IMR-90 (cell line): Measurements from ENCODE around the gene CDC7. TPM values are rescaled to one million over a fixed set of nuclear protein-coding genes. Genes with fewer than 3 reads are reported as not detected.

ENCODE experiments used
- ATAC-seq: fragments of 200-7000 bp; cut with Tn5 transposase; 2 replicates; pipeline ENCODE4 v1.9.1; 2020; ENCODE audit warnings: low read depth, mild to moderate bottlenecking, moderate library complexity
- BruUV-seq: library from RNA; stranded (reverse); fragments of 400-500 nt; replicated peaks from 2 replicates; lab custom pipeline; 2021; lab: Mats Ljungman, UMichigan
- CTCF ChIA-PET: fragments of 300-600 bp; formaldehyde crosslinking; extraction: SDS; loops from one replicate; lab custom pipeline; 2021; ENCODE audit warnings: antibody characterized with exemption; lab: Yijun Ruan, JAX
- POLR2A ChIA-PET: fragments of 300-600 bp; sonication (Branson Sonifier 250); formaldehyde crosslinking; loops from one replicate; lab custom pipeline; 2022; ENCODE audit warnings: antibody characterized with exemption; ENCODE audit not compliant: unreplicated experiment; lab: Charles Lee
- DNase-seq: peaks from one replicate; pipeline ENCODE4 v3.0.0; 2013
- H2AFZ ChIP-seq: replicated peaks from 2 replicates; pipeline ENCODE3; 2013; ENCODE audit warnings: low read length, mild to moderate bottlenecking; ENCODE audit not compliant: poor library complexity
- H2AK5ac ChIP-seq: 2 replicates; pipeline ENCODE4 v1.6.1; 2013; ENCODE audit warnings: low read depth, low read length, inconsistent platforms
- H2AK9ac ChIP-seq: replicated peaks from 2 replicates; pipeline ENCODE3; 2013; ENCODE audit warnings: mild to moderate bottlenecking, low read depth, low read length, moderate library complexity; ENCODE audit not compliant: poor library complexity
- H2BK120ac ChIP-seq: 2 replicates; pipeline ENCODE4 v1.6.1; 2013; ENCODE audit warnings: low read depth, low read length, inconsistent platforms
- H2BK15ac ChIP-seq: 3 replicates; pipeline ENCODE4 v1.6.1; 2013; ENCODE audit warnings: low read depth, low read length, inconsistent platforms
- H2BK20ac ChIP-seq: 2 replicates; pipeline ENCODE4 v1.6.1; 2013; ENCODE audit warnings: low read depth, mild to moderate bottlenecking, inconsistent platforms, low read length, moderate library complexity
- H2BK5ac ChIP-seq: 2 replicates; pipeline ENCODE4 v1.6.1; 2013; ENCODE audit warnings: mild to moderate bottlenecking, low read depth, low read length, inconsistent platforms; ENCODE audit not compliant: poor library complexity, severe bottlenecking
- H3K14ac ChIP-seq: replicated peaks from 2 replicates; pipeline ENCODE4 v1.6.1; 2013; ENCODE audit warnings: low read depth, low read length, inconsistent platforms
- H3K18ac ChIP-seq: 2 replicates; pipeline ENCODE4 v1.6.1; 2013; ENCODE audit warnings: low read depth, low read length, control low read depth
- H3K23ac ChIP-seq: 2 replicates; pipeline ENCODE4 v1.6.1; 2013; ENCODE audit warnings: low read depth, low read length, inconsistent platforms
- H3K27ac ChIP-seq: 2 replicates; pipeline ENCODE4 v1.5.1; 2013; ENCODE audit warnings: mild to moderate bottlenecking, control low read depth, low read length; ENCODE audit not compliant: insufficient read depth
- H3K27me3 ChIP-seq: 2 replicates; pipeline ENCODE4 v1.6.1; 2013; ENCODE audit warnings: low read length; ENCODE audit not compliant: control insufficient read depth, insufficient read depth
- H3K36me3 ChIP-seq: 2 replicates; pipeline ENCODE4 v1.6.1; 2013; ENCODE audit warnings: low read length, mixed read lengths; ENCODE audit not compliant: control insufficient read depth, insufficient read depth
- H3K4ac ChIP-seq: 2 replicates; pipeline ENCODE4 v1.6.1; 2013; ENCODE audit warnings: low read depth, low read length, inconsistent platforms
- H3K4me1 ChIP-seq: 2 replicates; pipeline ENCODE4 v1.6.1; 2013; ENCODE audit warnings: low read length, mixed read lengths; ENCODE audit not compliant: control insufficient read depth, insufficient read depth
- H3K4me2 ChIP-seq: 2 replicates; pipeline ENCODE4 v1.6.1; 2013; ENCODE audit warnings: low read depth, mild to moderate bottlenecking, control low read depth, low read length, moderate library complexity
- H3K4me3 ChIP-seq: 2 replicates; pipeline ENCODE4 v1.5.1; 2013; ENCODE audit warnings: low read depth, mild to moderate bottlenecking, control low read depth, low read length, moderate library complexity; ENCODE audit not compliant: insufficient read depth
- H3K56ac ChIP-seq: 2 replicates; pipeline ENCODE4 v1.6.1; 2013; ENCODE audit warnings: low read length, inconsistent platforms; ENCODE audit not compliant: insufficient read depth; ENCODE audit errors: extremely low read depth
- H3K79me1 ChIP-seq, 2 experiments: 2 replicates each; pipeline ENCODE4 v1.6.1; 2013; ENCODE audit warnings: low read length in 2 of 2, inconsistent platforms in 1 of 2, low read depth in 1 of 2
- H3K9ac ChIP-seq: 2 replicates; pipeline ENCODE4 v1.6.1; 2013; ENCODE audit warnings: low read depth, low read length, control low read depth
- H3K9me1 ChIP-seq: 2 replicates; pipeline ENCODE4 v1.6.1; 2013; ENCODE audit warnings: low read length, inconsistent platforms; ENCODE audit not compliant: insufficient read depth
- H3K9me3 ChIP-seq: 2 replicates; pipeline ENCODE4 v1.6.1; 2013; ENCODE audit warnings: low read length; ENCODE audit not compliant: control insufficient read depth, insufficient read depth
- H4K20me1 ChIP-seq: 2 replicates; pipeline ENCODE4 v1.6.1; 2013; ENCODE audit warnings: low read length, inconsistent platforms; ENCODE audit not compliant: insufficient read depth
- H4K5ac ChIP-seq: 2 replicates; pipeline ENCODE4 v1.6.1; 2013; ENCODE audit warnings: mild to moderate bottlenecking, low read depth, low read length, control low read depth
- H4K8ac ChIP-seq, 2 experiments: 2 replicates each; pipeline ENCODE4 v1.6.1; 2013; ENCODE audit warnings: low read depth in 2 of 2, low read length in 2 of 2, control low read depth in 1 of 2, inconsistent platforms in 1 of 2
- H4K91ac ChIP-seq: 2 replicates; pipeline ENCODE4 v1.6.1; 2013; ENCODE audit warnings: low read depth, low read length, inconsistent platforms; ENCODE audit not compliant: insufficient read depth
- CHD1 ChIP-seq: IDR thresholded peaks from 2 replicates; pipeline ENCODE4 v1.6.1; 2012; ENCODE audit warnings: low read depth, low read length, improper control_type of control experiment
- FOS ChIP-seq: fragments of 150-350 bp; IDR thresholded peaks from 2 replicates; pipeline ENCODE4 v1.6.1; 2016; ENCODE audit warnings: low read depth, low read length
- MXI1 ChIP-seq: IDR thresholded peaks from 2 replicates; pipeline ENCODE4 v1.6.1; 2012; ENCODE audit warnings: low read depth, mild to moderate bottlenecking, low read length, moderate library complexity, borderline replicate concordance
- RAD21 ChIP-seq: IDR thresholded peaks from 2 replicates; pipeline ENCODE4 v1.6.1; 2012; ENCODE audit warnings: low read length, improper control_type of control experiment
- RCOR1 ChIP-seq: IDR thresholded peaks from 2 replicates; pipeline ENCODE4 v1.6.1; 2012; ENCODE audit warnings: mild to moderate bottlenecking, low read length, improper control_type of control experiment; ENCODE audit not compliant: insufficient replicate concordance
- SMC3 ChIP-seq: fragments of 150-350 bp; IDR thresholded peaks from 2 replicates; pipeline ENCODE4 v1.6.1; 2016; ENCODE audit warnings: low read depth, mild to moderate bottlenecking, antibody characterized with exemption, low read length, moderate library complexity
- WGBS, 2 experiments: methylation state at CpG; one replicate each; pipeline versions ENCODE4 v1.1.5 to v1.1.7; 2013; ENCODE audit warnings: missing lambda C conversion rate in 2 of 2; ENCODE audit not compliant: insufficient read length in 1 of 2; ENCODE audit errors: extremely low coverage in 2 of 2; 5-methylcytosine and 5-hydroxymethylcytosine counted together
- dilution Hi-C: fragments of 300-500 bp; cut with HindIII; formaldehyde crosslinking; loops from one replicate; pipeline ENCODE4 v1.14.3; 2018; ENCODE audit warnings: low sequenced_read_pairs; ENCODE audit not compliant: unreplicated experiment
- in situ Hi-C: fragments of 300-500 bp; cut with MboI; formaldehyde crosslinking; loops from 3 replicates; pipeline ENCODE4 v1.14.3; 2019; ENCODE audit warnings: low sequenced_read_pairs, inconsistent platforms, mixed read lengths
- intact Hi-C: fragments of 100-400 bp; cut with micrococcal nuclease; formaldehyde crosslinking; loops from 2 replicates; pipeline ENCODE4 v1.10.0; 2022
- polyA plus RNA-seq, 3 experiments: library from polyadenylated mRNA; depleted of rRNA; stranded (reverse); fragments of >200 nt; gene quantifications; 2 replicates each; pipeline ENCODE4 v1.2.3, GENCODE V29; 2012; ENCODE audit warnings: low replicate concordance in 1 of 3
- total RNA-seq: library from RNA; depleted of rRNA; stranded (reverse); fragments of >200 nt; gene quantifications from 2 replicates; pipeline ENCODE4 v1.2.3, GENCODE V29; 2012
- TF ChIP-seq, protein P1 (sequence below): fragments of 150-350 bp; IDR thresholded peaks from 2 replicates; pipeline ENCODE4 v1.6.1; 2016; ENCODE audit warnings: low read depth, mild to moderate bottlenecking, low read length, moderate library complexity, borderline replicate concordance

Gene CDC7
- total and polyA plus RNA-seq, 2 of the 4 experiments (the other 2 are of a cell fraction), result 4.3 to 4.7 TPM

DNA sequence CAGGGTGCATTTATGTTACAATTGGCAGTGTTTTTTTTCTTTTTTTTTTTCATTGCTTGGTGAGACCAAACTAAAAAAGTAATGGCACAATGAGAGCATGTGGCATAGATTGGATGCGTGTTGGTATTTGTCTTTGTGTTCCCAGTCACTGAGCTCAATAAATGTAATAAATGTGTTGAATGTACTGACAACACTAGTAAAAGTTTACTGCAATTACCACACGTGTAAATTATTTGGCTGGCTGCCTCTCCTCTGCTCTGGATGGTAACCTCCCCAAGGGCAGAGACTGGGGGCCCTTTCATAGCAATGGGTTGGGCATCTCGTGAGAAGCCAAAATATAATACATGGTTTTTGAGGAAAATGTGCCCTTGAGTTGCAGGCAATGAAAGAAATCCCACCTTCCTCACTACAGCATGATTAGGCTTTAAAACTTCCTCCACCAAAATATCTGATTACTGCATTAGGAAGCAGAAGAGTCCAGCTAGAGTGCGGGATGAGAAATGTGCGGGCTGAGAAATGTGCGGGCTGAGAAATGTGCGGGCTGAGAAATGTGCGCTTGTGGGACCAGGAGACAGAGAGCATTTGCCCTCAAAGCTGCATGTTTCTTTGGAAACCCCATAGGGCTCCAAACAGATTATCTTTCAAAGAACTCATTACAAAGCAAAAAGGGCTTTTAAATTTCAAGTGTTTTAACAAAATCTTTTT lies 58.5 kb downstream of the CDC7 start:
- 90% methylated on average over 2 of the region's 8 CpGs; no CpG with 5 or more reads in 1 of the 2 experiments for WGBS, 2 experiments

More for the DNA sequence above, 58.5 kb downstream of the CDC7 start:
- ATAC-seq (no peak), DNase-seq (no peak)
- in situ Hi-C loops, result no loop called here
- H2AK5ac ChIP-seq, result no peak overlapping the region; the same call in 1 of the 2 replicates
- H3K36me3 ChIP-seq, result no peaks in the 10 kb centered on the region
- H2BK20ac ChIP-seq, result no peak overlapping the region
- no peak overlapping the region for H2BK5ac ChIP-seq
- no peaks in the 10 kb centered on the region for H3K9me3 ChIP-seq
- H2BK15ac ChIP-seq, result no peak overlapping the region; the same call in 2 of the 3 replicates
- H3K27ac ChIP-seq, result no peak overlapping the region
- H4K5ac ChIP-seq, result no peak overlapping the region
- no peaks in the 10 kb centered on the region for H3K79me1 ChIP-seq
- TF ChIP-seq, protein P1, sequence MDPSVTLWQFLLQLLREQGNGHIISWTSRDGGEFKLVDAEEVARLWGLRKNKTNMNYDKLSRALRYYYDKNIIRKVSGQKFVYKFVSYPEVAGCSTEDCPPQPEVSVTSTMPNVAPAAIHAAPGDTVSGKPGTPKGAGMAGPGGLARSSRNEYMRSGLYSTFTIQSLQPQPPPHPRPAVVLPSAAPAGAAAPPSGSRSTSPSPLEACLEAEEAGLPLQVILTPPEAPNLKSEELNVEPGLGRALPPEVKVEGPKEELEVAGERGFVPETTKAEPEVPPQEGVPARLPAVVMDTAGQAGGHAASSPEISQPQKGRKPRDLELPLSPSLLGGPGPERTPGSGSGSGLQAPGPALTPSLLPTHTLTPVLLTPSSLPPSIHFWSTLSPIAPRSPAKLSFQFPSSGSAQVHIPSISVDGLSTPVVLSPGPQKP, result no peak
- TF ChIP-seq SMC3 (no peak), RAD21 (no peak), CHD1 (no peak), MXI1 (no peak), FOS (no peak), RCOR1 (no peak)
- no peaks in the 10 kb centered on the region for H3K27me3 ChIP-seq
- H3K56ac ChIP-seq, result no peak overlapping the region
- H3K14ac ChIP-seq, result no peak overlapping the region
- dilution Hi-C loops, result no loop called here
- peaks cover 13% of the 10 kb centered on the region for H3K4me1 ChIP-seq
- H2BK120ac ChIP-seq, result no peak overlapping the region
- intact Hi-C loops, result no loop called here
- no peak overlapping the region for H2AFZ ChIP-seq
- H3K18ac ChIP-seq, result no peak overlapping the region
- POLR2A ChIA-PET, result no interaction called here
- H3K9me1 ChIP-seq, result peaks cover 20% of the 10 kb centered on the region
- no peak overlapping the region for H2AK9ac ChIP-seq
- H4K91ac ChIP-seq, result no peak overlapping the region
- no peak overlapping the region for H3K4ac ChIP-seq
- CTCF ChIA-PET, result no interaction called here
- no peak overlapping the region for H3K4me2 ChIP-seq
- no peak overlapping the region for H3K9ac ChIP-seq
- no peak overlapping the region for H4K8ac ChIP-seq
- no peaks in the 10 kb centered on the region for H4K20me1 ChIP-seq
- H3K23ac ChIP-seq, result no peak overlapping the region
- no TSS peak for BruUV-seq
- H3K4me3 ChIP-seq, result no peak overlapping the region
